ENCODE measurements around the gene TRIM2.

- TF ChIP-seq CTCF (conservative IDR thresholded peaks at IDR 0.05; ENCODE audit: low read length) (peak; percentile 54), EZH2phosphoT487 (IDR thresholded peaks at IDR 0.05; ENCODE audit: borderline replicate concordance, low read depth, low read length) (no peak)
Observed at GRCh38 chr4:153232768-153233167, 28.5 kb downstream of the TRIM2 start.
